Measurements from ENCODE around the gene MTCH2.

The MTCH2 gene

DNA sequence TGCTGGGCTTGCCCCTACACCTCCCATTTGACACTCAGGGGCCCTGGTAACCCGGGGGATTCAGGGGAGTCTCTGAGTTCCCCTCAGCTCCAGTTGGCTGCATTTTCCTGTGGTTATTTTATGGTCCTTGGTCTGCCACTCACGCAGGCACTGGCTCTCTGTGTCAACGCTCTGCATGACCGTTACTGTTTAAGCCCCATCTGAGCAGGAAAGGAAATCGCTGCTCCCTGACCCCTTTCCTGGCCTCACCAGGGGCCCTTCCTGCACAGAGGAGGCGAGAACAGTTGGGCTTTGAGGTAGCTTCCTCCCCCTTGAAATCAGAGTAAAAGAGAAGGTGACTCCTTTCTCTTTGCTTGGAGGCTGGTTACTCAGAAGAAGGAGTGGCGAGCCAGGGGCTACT is 50.6 kb downstream of the MTCH2 start:
- in situ Hi-C loops (cut with MboI; ENCODE audit: low sequenced_read_pairs): no loop called here

DNA sequence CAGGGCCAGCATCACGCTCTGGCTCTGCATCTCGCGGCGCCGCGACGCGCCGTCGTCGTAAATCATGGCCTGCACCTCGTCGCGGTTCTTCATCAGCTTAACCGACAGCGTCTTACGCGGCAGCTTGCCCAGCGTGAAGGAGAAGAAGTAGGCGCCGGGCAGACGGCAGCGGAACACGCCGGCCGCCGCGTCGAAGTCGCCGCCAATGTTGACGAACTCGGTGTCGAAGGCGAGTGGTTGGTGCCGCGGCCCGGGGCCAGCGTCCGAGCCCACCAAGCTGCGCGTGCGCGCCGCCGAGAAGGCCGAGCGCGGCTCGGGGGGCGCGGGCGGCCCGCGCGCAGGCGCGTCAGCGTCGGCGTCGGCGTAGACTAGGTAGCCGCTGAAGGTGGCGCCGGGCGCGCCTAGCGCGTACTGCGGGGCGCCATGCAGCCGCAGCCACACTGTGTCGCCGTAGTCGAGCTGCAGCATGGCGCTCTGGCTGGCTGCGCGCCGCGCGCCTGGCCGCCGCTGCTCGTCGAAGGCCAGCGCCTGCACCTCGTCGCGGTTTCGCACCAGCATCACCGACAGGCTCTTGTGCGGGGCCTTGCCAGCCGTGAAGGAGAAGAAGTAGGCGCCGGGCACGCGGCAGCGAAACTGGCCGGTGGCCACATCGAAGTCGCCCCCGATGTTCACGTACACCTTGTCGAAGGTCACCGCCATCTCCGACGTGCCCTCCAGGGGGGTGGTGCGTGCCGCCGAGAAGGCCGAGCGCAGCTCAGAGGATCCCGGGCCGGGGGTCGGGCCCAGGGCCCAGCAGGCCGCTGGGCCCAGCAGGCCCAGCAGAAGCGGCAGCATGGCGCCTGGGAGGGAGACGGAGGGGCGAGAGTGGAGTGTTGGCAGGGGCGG is 52.1 kb downstream of the MTCH2 start:
- in situ Hi-C loops (cut with MboI; ENCODE audit: low sequenced_read_pairs): no loop called here

DNA sequence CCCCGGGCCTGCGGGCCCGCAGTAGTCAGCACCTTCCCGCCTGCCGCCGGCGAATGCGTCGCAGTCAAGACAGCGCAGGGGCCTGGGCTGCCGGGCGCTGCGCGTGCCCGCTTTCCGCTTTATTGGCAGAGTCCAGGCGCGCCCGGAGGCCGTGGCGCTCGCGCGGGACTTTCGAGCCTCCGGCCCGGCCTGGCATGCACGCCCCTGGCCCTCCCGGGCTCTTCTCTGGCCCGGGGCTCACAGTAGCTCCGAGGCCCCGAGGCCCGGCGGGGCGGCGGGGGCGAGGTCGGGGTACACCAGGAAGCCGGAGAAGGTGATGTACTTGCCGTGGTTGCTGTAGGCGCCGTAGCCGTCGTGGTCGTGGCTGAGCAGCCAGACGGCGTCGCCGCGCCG is 52.8 kb downstream of the MTCH2 start:
- in situ Hi-C loops (cut with MboI; ENCODE audit: low sequenced_read_pairs): no loop called here

- in situ Hi-C loops (cut with MboI; ENCODE audit: low sequenced_read_pairs): no loop called here
Measured at GRCh38 chr11:47589118-47589517, 53.2 kb downstream of the MTCH2 start.

- in situ Hi-C loops (cut with MboI; ENCODE audit: low sequenced_read_pairs): no loop called here
Measured at GRCh38 chr11:47587723-47588326, 54.5 kb downstream of the MTCH2 start.

- in situ Hi-C loops (cut with MboI; ENCODE audit: low sequenced_read_pairs): no loop called here
Measured at GRCh38 chr11:47587039-47587716, 55.2 kb downstream of the MTCH2 start.

DNA sequence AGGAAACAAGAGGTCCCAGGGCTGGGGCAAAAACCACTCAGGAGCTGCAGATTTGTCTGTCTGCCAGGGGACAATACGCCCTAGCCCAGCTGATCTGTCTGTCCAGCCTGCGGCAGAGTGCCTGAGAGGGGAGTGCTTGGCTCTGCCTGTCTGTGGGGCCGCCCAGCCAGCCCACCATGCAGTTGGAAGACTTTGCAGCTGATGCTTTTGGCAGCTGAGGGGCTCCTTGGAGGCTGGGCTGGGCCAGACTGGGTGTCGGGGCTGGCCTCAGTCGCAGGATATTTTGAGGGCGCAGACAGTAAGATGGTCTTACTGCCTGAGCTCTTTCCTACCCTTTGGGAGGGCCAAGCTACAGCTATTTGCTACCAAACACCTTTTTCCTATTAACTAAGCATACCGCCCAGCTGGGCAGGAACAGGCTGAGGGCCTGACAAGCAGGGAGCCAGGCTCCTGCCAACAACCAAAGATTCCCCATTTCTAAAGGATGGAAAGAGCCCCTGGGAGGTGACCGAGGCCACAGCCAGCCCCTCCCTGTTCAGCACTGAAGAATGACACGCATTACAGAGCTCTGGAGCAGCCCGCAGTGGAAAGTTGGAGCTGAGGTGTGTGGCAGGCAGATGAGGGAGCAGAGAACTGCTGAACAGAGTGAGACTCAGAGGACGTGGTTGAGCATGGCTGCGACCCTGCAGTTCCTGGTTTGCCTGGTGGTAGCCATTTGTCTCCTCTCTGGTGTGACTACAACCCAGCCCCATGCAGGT is 56.1 kb downstream of the MTCH2 start, which contains the start of gene FAM180B:
TSS of gene FAM180B (plus strand) at position 581 of the 758 bp plus-strand sequence. CDS start at position 672, 91 bp downstream.
- in situ Hi-C loops (cut with MboI; ENCODE audit: low sequenced_read_pairs): no loop called here

GRCh38 chr11:47583844-47584243 is 58.5 kb downstream of the MTCH2 start:
- in situ Hi-C loops (cut with MboI; ENCODE audit: low sequenced_read_pairs): no loop called here

- in situ Hi-C loops (cut with MboI; ENCODE audit: low sequenced_read_pairs): no loop called here
Measured at GRCh38 chr11:47578524-47579494, 63.5 kb downstream of the MTCH2 start, which contains the start of the genes KBTBD4 and NDUFS3. TSS of gene KBTBD4 (minus strand) at chr11:47578970. CDS start at chr11:47578951, 19 bp downstream. TSS of gene NDUFS3 (plus strand) at chr11:47579074. CDS start at chr11:47579092, 18 bp downstream.

DNA sequence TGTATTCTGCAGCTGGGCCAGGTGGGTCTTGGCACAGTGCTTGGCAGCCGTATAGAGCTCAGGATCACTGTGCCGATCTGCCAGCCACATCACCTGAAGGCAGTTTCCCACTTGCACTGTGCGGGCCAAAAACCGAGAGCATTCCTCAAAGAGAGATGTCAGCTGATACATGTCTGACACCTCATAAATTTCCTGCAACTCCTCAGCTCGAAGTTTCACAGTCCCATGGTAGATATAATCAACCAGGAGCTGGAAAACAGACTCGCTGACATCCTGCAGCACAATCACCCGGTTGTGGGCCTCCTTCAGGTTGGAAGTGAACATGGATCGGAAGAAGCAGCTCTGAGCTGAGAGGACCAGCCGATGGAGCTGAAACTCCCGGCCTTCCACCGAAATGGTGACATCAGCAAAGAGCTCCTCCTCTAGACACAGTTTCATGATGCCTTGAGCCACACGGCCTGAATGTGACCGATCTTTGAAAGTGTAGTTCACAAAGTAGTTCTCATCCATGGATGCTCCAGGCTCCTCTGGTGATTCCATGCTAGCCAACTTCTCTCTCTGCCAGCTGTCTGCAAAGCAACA is 64.8 kb downstream of the MTCH2 start:
- in situ Hi-C loops (cut with MboI; ENCODE audit: low sequenced_read_pairs): no loop called here

GRCh38 chr11:47573321-47573720 is 69.0 kb downstream of the MTCH2 start:
- in situ Hi-C loops (cut with MboI; ENCODE audit: low sequenced_read_pairs): no loop called here

DNA sequence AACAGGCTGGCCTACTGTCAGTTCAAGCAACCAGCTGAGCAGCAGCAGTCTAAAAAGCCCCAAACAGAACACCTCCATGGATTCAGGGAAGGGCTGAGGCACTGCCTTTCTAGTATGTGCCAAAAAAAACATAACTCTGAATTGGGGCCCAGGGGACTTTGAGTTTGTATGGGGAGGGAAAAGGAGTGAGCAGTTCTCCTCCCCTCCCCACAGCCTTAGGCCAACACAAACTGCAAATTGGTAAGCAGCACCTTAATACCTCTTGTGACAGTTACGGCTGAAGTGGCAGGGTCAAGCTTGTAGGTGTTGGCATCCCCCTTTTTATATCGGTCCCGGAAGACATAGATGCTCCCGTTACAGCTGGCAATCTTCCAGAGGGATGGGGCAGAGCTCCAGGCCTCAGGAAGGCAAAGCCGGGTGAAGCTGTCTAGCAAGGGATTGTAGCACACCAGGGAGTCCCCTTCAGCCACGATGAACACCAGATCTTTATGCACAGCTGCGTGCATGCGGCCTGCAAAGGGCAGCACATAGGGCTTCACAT is 69.6 kb downstream of the MTCH2 start:
- in situ Hi-C loops (cut with MboI; ENCODE audit: low sequenced_read_pairs): no loop called here

DNA sequence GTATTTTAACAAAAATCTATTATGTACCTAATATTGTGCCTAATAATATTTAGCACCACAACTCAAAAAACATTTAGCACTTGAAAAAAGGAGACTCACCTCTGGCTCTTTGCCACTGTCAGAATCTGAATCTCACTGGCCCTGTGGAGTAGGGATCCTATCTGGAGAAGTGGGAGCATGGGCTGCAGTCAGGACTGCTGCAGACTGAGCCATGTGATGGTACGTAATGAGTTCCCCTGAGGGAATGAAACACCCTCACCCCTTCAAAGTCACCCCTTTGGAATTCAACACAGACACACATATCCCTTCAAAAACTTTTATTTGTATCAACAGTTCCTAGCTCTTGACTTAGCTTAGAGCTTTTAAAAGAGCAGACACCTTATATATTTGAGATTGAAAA is 70.5 kb downstream of the MTCH2 start:
- in situ Hi-C loops (cut with MboI; ENCODE audit: low sequenced_read_pairs): no loop called here

- in situ Hi-C loops (cut with MboI; ENCODE audit: low sequenced_read_pairs): no loop called here
Measured at GRCh38 chr11:47571357-47571729, 71.0 kb downstream of the MTCH2 start.

DNA sequence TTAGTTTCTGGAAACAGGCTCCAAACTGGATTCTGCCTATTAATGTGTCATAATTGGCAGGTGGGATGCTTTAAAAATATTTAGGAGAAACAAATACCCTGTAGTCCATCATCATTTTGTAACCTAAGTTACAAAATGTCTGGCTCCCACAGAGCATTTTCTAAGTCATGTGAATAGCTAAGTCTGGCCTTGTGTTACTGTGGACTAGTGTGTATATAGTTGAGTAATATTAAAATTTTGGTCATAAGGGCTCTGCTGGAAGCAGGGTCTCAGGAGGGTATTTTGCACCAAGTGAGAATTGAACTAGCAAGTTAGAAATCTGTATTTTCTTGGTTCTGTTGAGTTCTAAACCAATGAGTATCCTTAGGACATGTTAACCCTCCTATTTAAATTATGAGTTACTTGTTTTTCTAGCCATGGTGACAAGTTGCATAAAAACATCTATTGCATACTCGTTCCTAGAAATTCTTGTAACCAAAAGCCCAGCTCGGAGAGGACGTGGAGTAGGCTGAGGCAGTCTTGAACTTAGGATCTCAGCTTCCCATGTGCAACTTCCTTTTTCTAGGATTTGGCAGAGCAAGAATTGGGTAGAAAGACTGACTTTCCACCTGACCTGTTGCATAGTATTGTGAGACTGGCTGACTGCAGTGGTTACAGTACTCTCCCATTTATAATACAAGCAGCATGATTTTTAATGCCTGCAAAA is 71.6 kb downstream of the MTCH2 start:
- in situ Hi-C loops (cut with MboI; ENCODE audit: low sequenced_read_pairs): no loop called here

DNA sequence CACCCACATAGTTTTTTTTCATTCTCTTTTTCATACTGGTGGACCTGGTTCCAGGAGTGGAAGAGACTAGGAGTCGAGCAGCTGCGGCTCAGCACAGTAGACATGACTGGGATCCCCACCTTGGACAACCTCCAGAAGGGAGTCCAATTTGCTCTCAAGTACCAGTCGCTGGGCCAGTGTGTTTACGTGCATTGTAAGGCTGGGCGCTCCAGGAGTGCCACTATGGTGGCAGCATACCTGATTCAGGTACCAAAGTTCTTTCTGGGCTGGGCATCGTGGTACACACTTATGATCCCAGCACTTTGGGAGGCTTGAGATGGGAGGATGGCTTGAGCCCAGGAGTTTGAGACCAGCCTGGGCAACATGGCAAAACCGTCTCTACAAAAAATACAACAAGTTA is 72.7 kb downstream of the MTCH2 start:
- in situ Hi-C loops (cut with MboI; ENCODE audit: low sequenced_read_pairs): no loop called here
